K562 (cell line): Measurements from ENCODE around the gene CASKIN1. TPM values are rescaled to one million over a fixed set of nuclear protein-coding genes. Genes with fewer than 3 reads are reported as not detected.

ENCODE experiments used
- E2F3 ChIP-seq: fragments of 250-450 bp; sonication (Bioruptor Pico); IDR thresholded peaks from 2 replicates; pipeline ENCODE4 v1.4.0; 2020; ENCODE audit warnings: mild to moderate bottlenecking
- HNRNPL ChIP-seq: fragments of 200-400 bp; formaldehyde crosslinking; IDR thresholded peaks from 2 replicates; pipeline ENCODE4 v1.6.1; 2017; ENCODE audit warnings: low read depth, mild to moderate bottlenecking, low read length
- KAT7 ChIP-seq: sonication (generic); formaldehyde crosslinking; IDR thresholded peaks from 2 replicates; pipeline ENCODE4 v1.8.0; 2022; ENCODE audit warnings: missing genetic modification reagents, mild to moderate bottlenecking, borderline replicate concordance
- KDM4B ChIP-seq, 2 experiments: fragments of 450-650 bp in 1 of 2; sonication (generic) in 1 of 2; IDR thresholded peaks; 2 replicates each; pipeline ENCODE4 v1.6.1; 2016 to 2017; ENCODE audit warnings: borderline replicate concordance in 2 of 2, antibody characterized with exemption in 1 of 2, low read depth in 1 of 2, mild to moderate bottlenecking in 1 of 2
- KLF13 ChIP-seq: fragments of 450-650 bp; IDR thresholded peaks from 2 replicates; pipeline ENCODE4 v1.6.1; 2016; ENCODE audit warnings: missing genetic modification characterization, low read depth, mild to moderate bottlenecking, missing compliant biosample characterization, moderate library complexity, borderline replicate concordance
- NRF1 ChIP-seq, 2 experiments: fragments of 450-650 bp; IDR thresholded peaks in 1 of 2; conservative IDR thresholded peaks in 1 of 2; 2 replicates each; pipeline ENCODE4 v1.6.1; 2014; ENCODE audit warnings: mild to moderate bottlenecking in 2 of 2
- POLR2B ChIP-seq: fragments of 450-650 bp; IDR thresholded peaks from 2 replicates; pipeline ENCODE4 v1.6.1; 2018; ENCODE audit warnings: low read depth; ENCODE audit not compliant: partially characterized antibody
- POLR2G ChIP-seq: fragments of 200-400 bp; formaldehyde crosslinking; IDR thresholded peaks from 2 replicates; pipeline ENCODE4 v1.6.1; 2017; ENCODE audit warnings: low read depth, mild to moderate bottlenecking, antibody characterized with exemption, low read length, moderate library complexity
- SIN3A ChIP-seq, 2 experiments: fragments of 150-350 bp in 1 of 2; IDR thresholded peaks; 2 replicates each; pipeline ENCODE4 v1.6.1; 2011 to 2016; ENCODE audit warnings: borderline replicate concordance in 2 of 2, low read depth in 2 of 2, low read length in 2 of 2, mild to moderate bottlenecking in 2 of 2, moderate library complexity in 2 of 2; ENCODE audit not compliant: control insufficient read depth in 1 of 2
- TAF1 ChIP-seq: IDR thresholded peaks from 2 replicates; pipeline ENCODE4 v1.6.1; 2011; ENCODE audit warnings: mild to moderate bottlenecking, low read length, moderate library complexity; ENCODE audit not compliant: insufficient read depth, control insufficient read depth, severe bottlenecking; ENCODE audit errors: extremely low read depth
- ZFP36 ChIP-seq: fragments of 150-350 bp; IDR thresholded peaks from 2 replicates; pipeline ENCODE4 v1.6.1; 2018; ENCODE audit warnings: low read length, low read depth; ENCODE audit not compliant: partially characterized antibody
- polyA plus RNA-seq, 8 experiments: library from polyadenylated mRNA; depleted of rRNA in 4 of 8; stranded (reverse) in 5 of 8; unstranded in 3 of 8; fragments of >200 nt; fragmentation: Nextera tagmentation in 2 of 8; fragmentation: Illumina TruSeq in 1 of 8; extraction: Ambion mirVana in 2 of 8; extraction: Trizol in 1 of 8; gene quantifications; 2 replicates each; pipeline versions ENCODE4 v1.2.1 to v1.2.3, GENCODE V29; 2011 to 2014; ENCODE audit warnings: inconsistent platforms in 1 of 8, missing spikeins in 1 of 8
- total RNA-seq, 7 experiments: library from RNA; depleted of rRNA in 6 of 7; stranded (reverse); fragments of >200 nt in 6 of 7; fragmentation: Illumina TruSeq in 2 of 7; extraction: Trizol in 2 of 7; gene quantifications; 2 replicates each; pipeline versions ENCODE4 v1.2.1 to v1.2.3, GENCODE V29; 2011 to 2021; ENCODE audit warnings: low replicate concordance in 1 of 7
- TF ChIP-seq, protein P1 (sequence below), 2 experiments: IDR thresholded peaks; 2 replicates each; pipeline ENCODE4 v1.6.1; 2011; ENCODE audit warnings: borderline replicate concordance in 1 of 2, control low read depth in 1 of 2, low read depth in 1 of 2, low read length in 1 of 2, mild to moderate bottlenecking in 1 of 2, mixed read lengths in 1 of 2, moderate library complexity in 1 of 2; ENCODE audit not compliant: insufficient read depth in 1 of 2, insufficient read length in 1 of 2, poor library complexity in 1 of 2, severe bottlenecking in 1 of 2; ENCODE audit errors: extremely low read depth in 1 of 2
- TF ChIP-seq, protein P2 (sequence below): fragments of 150-350 bp; conservative IDR thresholded peaks from 2 replicates; pipeline ENCODE4 v1.6.1; 2014; ENCODE audit warnings: low read length
- TF ChIP-seq, protein P3 (sequence below): sonication (generic); formaldehyde crosslinking; IDR thresholded peaks from 2 replicates; pipeline ENCODE4 v1.8.0; 2022; ENCODE audit warnings: mild to moderate bottlenecking, missing genetic modification reagents, borderline replicate concordance
- TF ChIP-seq, protein P4 (sequence below), 2 experiments: fragments of 450-650 bp in 1 of 2; sonication (generic) in 1 of 2; formaldehyde crosslinking; conservative IDR thresholded peaks; 2 replicates each; pipeline versions ENCODE4 v1.4.0 to v1.8.1; 2020 to 2022; ENCODE audit warnings: mild to moderate bottlenecking in 1 of 2, missing genetic modification reagents in 1 of 2

CASKIN1 gene
- total and polyA plus RNA-seq, 9 of the 15 experiments (the other 6 are each of a cell fraction or from before 2014, with no cell fraction given), result 0.15 to 4.5 (median 1.5) TPM; not detected in 2

DNA sequence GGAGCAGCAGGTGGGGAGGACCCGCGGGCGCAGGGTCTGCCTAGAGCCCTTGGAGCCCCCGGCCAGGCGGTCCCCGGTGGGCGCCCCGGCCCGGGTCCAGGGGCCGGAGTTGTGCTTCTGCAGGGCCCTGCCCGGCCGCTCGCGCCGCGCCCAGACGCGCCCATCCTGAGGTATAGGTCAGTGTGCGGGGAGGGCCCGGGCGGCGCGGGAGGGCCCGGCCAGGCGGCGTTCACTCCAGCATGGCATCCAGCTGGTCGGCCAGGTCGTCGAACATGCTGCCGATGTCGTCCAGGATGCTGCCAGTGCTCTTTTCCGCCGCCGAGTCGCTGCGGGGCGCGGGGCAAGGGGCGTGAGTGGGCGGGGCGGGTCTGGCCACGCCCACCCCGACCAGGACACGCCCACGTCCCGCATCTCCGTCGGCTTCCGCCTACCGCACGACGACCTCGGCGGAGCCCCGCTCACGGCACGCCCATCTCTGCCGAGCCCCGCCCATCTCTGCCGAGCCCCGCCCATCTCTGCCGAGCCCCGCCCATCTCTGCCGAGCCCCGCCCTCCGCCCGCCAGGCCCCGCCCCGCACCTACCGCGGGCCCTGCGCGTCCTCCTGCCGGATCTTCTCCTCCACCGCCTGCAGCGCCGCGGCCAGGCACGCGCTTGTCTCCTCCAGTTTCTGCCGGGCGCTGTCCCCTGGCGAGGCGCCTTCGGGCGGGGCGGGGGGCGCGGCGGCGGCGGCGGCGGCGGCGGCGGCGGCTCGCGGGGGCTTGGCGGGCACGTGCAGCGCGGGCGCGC is 17.9 kb downstream of the CASKIN1 start (continued):
- TF ChIP-seq, protein P1, sequence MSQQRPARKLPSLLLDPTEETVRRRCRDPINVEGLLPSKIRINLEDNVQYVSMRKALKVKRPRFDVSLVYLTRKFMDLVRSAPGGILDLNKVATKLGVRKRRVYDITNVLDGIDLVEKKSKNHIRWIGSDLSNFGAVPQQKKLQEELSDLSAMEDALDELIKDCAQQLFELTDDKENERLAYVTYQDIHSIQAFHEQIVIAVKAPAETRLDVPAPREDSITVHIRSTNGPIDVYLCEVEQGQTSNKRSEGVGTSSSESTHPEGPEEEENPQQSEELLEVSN (IDR thresholded peaks at IDR 0.05; ENCODE audit: borderline replicate concordance in 1 of 2, extremely low read depth in 1 of 2, insufficient read depth in 1 of 2, insufficient read length in 1 of 2, low read depth in 1 of 2, low read length in 1 of 2, poor library complexity in 1 of 2, severe bottlenecking in 1 of 2), result peak; percentile 89 to 99
- TF ChIP-seq, protein P2, sequence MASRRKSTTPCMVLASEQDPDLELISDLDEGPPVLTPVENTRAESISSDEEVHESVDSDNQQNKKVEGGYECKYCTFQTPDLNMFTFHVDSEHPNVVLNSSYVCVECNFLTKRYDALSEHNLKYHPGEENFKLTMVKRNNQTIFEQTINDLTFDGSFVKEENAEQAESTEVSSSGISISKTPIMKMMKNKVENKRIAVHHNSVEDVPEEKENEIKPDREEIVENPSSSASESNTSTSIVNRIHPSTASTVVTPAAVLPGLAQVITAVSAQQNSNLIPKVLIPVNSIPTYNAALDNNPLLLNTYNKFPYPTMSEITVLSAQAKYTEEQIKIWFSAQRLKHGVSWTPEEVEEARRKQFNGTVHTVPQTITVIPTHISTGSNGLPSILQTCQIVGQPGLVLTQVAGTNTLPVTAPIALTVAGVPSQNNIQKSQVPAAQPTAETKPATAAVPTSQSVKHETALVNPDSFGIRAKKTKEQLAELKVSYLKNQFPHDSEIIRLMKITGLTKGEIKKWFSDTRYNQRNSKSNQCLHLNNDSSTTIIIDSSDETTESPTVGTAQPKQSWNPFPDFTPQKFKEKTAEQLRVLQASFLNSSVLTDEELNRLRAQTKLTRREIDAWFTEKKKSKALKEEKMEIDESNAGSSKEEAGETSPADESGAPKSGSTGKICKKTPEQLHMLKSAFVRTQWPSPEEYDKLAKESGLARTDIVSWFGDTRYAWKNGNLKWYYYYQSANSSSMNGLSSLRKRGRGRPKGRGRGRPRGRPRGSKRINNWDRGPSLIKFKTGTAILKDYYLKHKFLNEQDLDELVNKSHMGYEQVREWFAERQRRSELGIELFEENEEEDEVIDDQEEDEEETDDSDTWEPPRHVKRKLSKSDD, result no peak
- TF ChIP-seq E2F3 (no peak), TAF1 (peak; percentile 41), KLF13 (tag) (0 out of 2 replicates have a peak, but pooled peaks have one; percentile 25), KDM4B (IDR thresholded peaks at IDR 0.05; ENCODE audit: borderline replicate concordance in 2 of 2, low read depth in 1 of 2) (no peak), POLR2G (peak; percentile 73), HNRNPL (peak; percentile 28; the same call in 1 of the 2 replicates), KAT7 (CRISPR knock-in tag) (no peak), ZFP36 (no peak), NRF1 (conservative IDR thresholded peaks at IDR 0.05 in 1 of 2, IDR thresholded peaks at IDR 0.05 in 1 of 2) (peak; percentile 69 to 74), POLR2B (peak; percentile 55), SIN3A (IDR thresholded peaks at IDR 0.05; ENCODE audit: borderline replicate concordance in 2 of 2, control insufficient read depth in 1 of 2, low read depth in 2 of 2, low read length in 2 of 2) (no peak)
- TF ChIP-seq, protein P3, sequence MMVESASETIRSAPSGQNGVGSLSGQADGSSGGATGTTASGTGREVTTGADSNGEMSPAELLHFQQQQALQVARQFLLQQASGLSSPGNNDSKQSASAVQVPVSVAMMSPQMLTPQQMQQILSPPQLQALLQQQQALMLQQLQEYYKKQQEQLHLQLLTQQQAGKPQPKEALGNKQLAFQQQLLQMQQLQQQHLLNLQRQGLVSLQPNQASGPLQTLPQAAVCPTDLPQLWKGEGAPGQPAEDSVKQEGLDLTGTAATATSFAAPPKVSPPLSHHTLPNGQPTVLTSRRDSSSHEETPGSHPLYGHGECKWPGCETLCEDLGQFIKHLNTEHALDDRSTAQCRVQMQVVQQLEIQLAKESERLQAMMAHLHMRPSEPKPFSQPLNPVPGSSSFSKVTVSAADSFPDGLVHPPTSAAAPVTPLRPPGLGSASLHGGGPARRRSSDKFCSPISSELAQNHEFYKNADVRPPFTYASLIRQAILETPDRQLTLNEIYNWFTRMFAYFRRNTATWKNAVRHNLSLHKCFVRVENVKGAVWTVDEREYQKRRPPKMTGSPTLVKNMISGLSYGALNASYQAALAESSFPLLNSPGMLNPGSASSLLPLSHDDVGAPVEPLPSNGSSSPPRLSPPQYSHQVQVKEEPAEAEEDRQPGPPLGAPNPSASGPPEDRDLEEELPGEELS (CRISPR knock-in tag), result peak; percentile 80; the same call in 1 of the 2 replicates
- TF ChIP-seq, protein P4, sequence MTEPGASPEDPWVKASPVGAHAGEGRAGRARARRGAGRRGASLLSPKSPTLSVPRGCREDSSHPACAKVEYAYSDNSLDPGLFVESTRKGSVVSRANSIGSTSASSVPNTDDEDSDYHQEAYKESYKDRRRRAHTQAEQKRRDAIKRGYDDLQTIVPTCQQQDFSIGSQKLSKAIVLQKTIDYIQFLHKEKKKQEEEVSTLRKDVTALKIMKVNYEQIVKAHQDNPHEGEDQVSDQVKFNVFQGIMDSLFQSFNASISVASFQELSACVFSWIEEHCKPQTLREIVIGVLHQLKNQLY (CRISPR knock-in tag; conservative IDR thresholded peaks at IDR 0.05), result 0 out of 4 replicates have a peak, but pooled peaks of 1 of the 2 experiments have one; percentile 54
